GM12878 (cell line): ENCODE measurements around the gene AP1S1. TPM values are rescaled to one million over a fixed set of nuclear protein-coding genes. Genes with fewer than 3 reads are reported as not detected.
A peak's percentile ranks its signal among the peaks of the same experiment; 100 is the strongest.

Experiments
- ATAC-seq: fragments of 200-7000 bp; cut with Tn5 transposase; 3 replicates; pipeline ENCODE4 v1.9.1; 2020; ENCODE audit warnings: mild to moderate bottlenecking, moderate library complexity
- BruUV-seq: library from RNA; stranded (reverse); fragments of 400-500 nt; replicated peaks from 2 replicates; lab custom pipeline; 2021; lab: Mats Ljungman, UMichigan
- CTCF ChIA-PET: fragments of 300-600 bp; sonication (Branson Sonifier 250); formaldehyde crosslinking; extraction: SDS; loops from one replicate; lab custom pipeline; 2021; ENCODE audit warnings: inconsistent platforms; lab: Yijun Ruan, JAX
- POLR2A ChIA-PET: fragments of 350-600 bp; formaldehyde crosslinking; extraction: SDS; loops from one replicate; lab custom pipeline; 2021; ENCODE audit warnings: inconsistent platforms; lab: Charles Lee
- RAD21 ChIA-PET: fragments of 300-600 bp; sonication (Branson Sonifier 250); formaldehyde crosslinking; loops from one replicate; lab custom pipeline; 2023; ENCODE audit warnings: antibody characterized with exemption; ENCODE audit not compliant: unreplicated experiment; lab: Charles Lee
- SMC1A ChIA-PET: fragments of 300-600 bp; sonication (Branson Sonifier 250); formaldehyde crosslinking; loops from one replicate; lab custom pipeline; 2023; ENCODE audit not compliant: unreplicated experiment, uncharacterized antibody; lab: Charles Lee
- DNase-seq: peaks from one replicate; pipeline ENCODE4 v3.0.0-alpha.2; 2011; ENCODE audit warnings: low read depth, low spot score
- FAIRE-seq: peaks from 3 replicates; lab custom pipeline; 2011; peaks lifted over from hg19 to GRCh38; lab: Jason Lieb, UNC
- H2AFZ ChIP-seq: 2 replicates; pipeline ENCODE4 v1.6.0; 2011; ENCODE audit warnings: low read depth, low read length, control low read depth; ENCODE audit not compliant: control insufficient read depth
- H3K27ac ChIP-seq: 2 replicates; pipeline ENCODE4 v1.5.1; 2011; ENCODE audit warnings: control low read depth; ENCODE audit not compliant: control insufficient read depth, insufficient read depth
- H3K27me3 ChIP-seq, 2 experiments: replicated peaks in 1 of 2; 2 replicates each; pipeline versions ENCODE4 v1.6.0 to v1.6.1; 2011; ENCODE audit warnings: low read length in 1 of 2; ENCODE audit not compliant: control insufficient read depth in 2 of 2, insufficient read depth in 2 of 2
- H3K36me3 ChIP-seq, 2 experiments: 2 replicates each; pipeline ENCODE4 v1.5.1; 2011; ENCODE audit warnings: low read length in 1 of 2; ENCODE audit not compliant: control insufficient read depth in 2 of 2, insufficient read depth in 2 of 2
- H3K4me1 ChIP-seq: 2 replicates; pipeline ENCODE4 v1.6.1; 2011; ENCODE audit warnings: mild to moderate bottlenecking, low read length, moderate library complexity, mixed read lengths; ENCODE audit not compliant: control insufficient read depth, insufficient read depth
- H3K4me2 ChIP-seq: 2 replicates; pipeline ENCODE4 v1.6.0; 2011; ENCODE audit warnings: control low read depth; ENCODE audit not compliant: control insufficient read depth, insufficient read depth
- H3K4me3 ChIP-seq: fragments of 200-600 bp; sonication (generic); 2 replicates; pipeline ENCODE4 v1.5.1; 2016
- H3K79me2 ChIP-seq: 2 replicates; pipeline ENCODE4 v1.6.0; 2011; ENCODE audit warnings: low read length; ENCODE audit not compliant: control insufficient read depth, insufficient read depth
- H3K9ac ChIP-seq: 2 replicates; pipeline ENCODE4 v1.8.0; 2011; ENCODE audit warnings: low read length, control low read depth, mixed read lengths; ENCODE audit not compliant: control insufficient read depth, insufficient read depth
- H3K9me3 ChIP-seq: replicated peaks from 3 replicates; pipeline ENCODE4 v1.5.1; 2011; ENCODE audit warnings: mild to moderate bottlenecking, low read length; ENCODE audit not compliant: control insufficient read depth, insufficient read depth
- H4K20me1 ChIP-seq: 2 replicates; pipeline ENCODE4 v1.6.0; 2011; ENCODE audit not compliant: control insufficient read depth, insufficient read depth
- CHD4 ChIP-seq: fragments of 200-600 bp; sonication (generic); IDR thresholded peaks from 2 replicates; pipeline ENCODE4 v1.6.1; 2016; ENCODE audit warnings: mild to moderate bottlenecking
- MTA3 ChIP-seq: IDR thresholded peaks from 2 replicates; pipeline ENCODE4 v1.6.1; 2012; ENCODE audit warnings: low read length, inconsistent platforms, borderline replicate concordance
- NBN ChIP-seq: fragments of 450-650 bp; IDR thresholded peaks from 2 replicates; pipeline ENCODE4 v1.6.1; 2016
- SMAD1 ChIP-seq: fragments of 450-650 bp; IDR thresholded peaks from 2 replicates; pipeline ENCODE4 v1.6.1; 2018; ENCODE audit warnings: mild to moderate bottlenecking, low read depth; ENCODE audit not compliant: partially characterized antibody
- SPI1 ChIP-seq: IDR thresholded peaks from 2 replicates; pipeline ENCODE4 v1.6.1; 2011; ENCODE audit warnings: low read depth, mild to moderate bottlenecking, low read length, moderate library complexity, borderline replicate concordance; ENCODE audit not compliant: insufficient read depth
- WGBS: methylation state at CpG from one replicate; pipeline ENCODE4 v1.1.6; 2016; ENCODE audit warnings: low lambda C conversion rate; ENCODE audit not compliant: insufficient replicate concordance, insufficient coverage; ENCODE audit errors: missing lambda C conversion rate; 5-methylcytosine and 5-hydroxymethylcytosine counted together
- in situ Hi-C: fragments of 300-500 bp; cut with MboI; formaldehyde crosslinking; loops from 9 replicates; pipeline ENCODE4 v1.14.3; 2018; ENCODE audit warnings: mixed read lengths
- intact Hi-C: fragments of 100-400 bp; cut with micrococcal nuclease; formaldehyde crosslinking; loops from one replicate; pipeline ENCODE4 v1.14.2; 2022; ENCODE audit not compliant: unreplicated experiment
- polyA plus RNA-seq, 11 experiments: library from polyadenylated mRNA; depleted of rRNA in 4 of 11; unstranded in 6 of 11; stranded (reverse) in 5 of 11; fragments of >200 nt; fragmentation: Nextera tagmentation in 4 of 11; fragmentation: Illumina TruSeq in 1 of 11; extraction: Ambion mirVana in 4 of 11; extraction: Trizol in 1 of 11; gene quantifications; 1 replicate in 1 of 11; 2 replicates in 10 of 11; pipeline versions ENCODE4 v1.2.1 to v1.2.3, GENCODE V29; 2011 to 2016; ENCODE audit warnings: inconsistent platforms in 2 of 11, missing spikeins in 2 of 11, low read depth in 1 of 11
- total RNA-seq, 4 experiments: library from RNA; depleted of rRNA in 3 of 4; stranded (reverse); fragments of >200 nt in 3 of 4; fragmentation: Illumina TruSeq in 1 of 4; extraction: Trizol in 1 of 4; gene quantifications; 2 replicates each; pipeline versions ENCODE4 v1.2.1 to v1.2.3, GENCODE V29; 2013 to 2021
- TF ChIP-seq, protein P1 (sequence below): IDR thresholded peaks from 2 replicates; pipeline ENCODE4 v1.6.1; 2011; ENCODE audit warnings: borderline replicate concordance, low read depth, mild to moderate bottlenecking, moderate library complexity, low read length; ENCODE audit not compliant: insufficient read depth, poor library complexity, severe bottlenecking
- TF ChIP-seq, protein P2 (sequence below): IDR thresholded peaks from 2 replicates; pipeline ENCODE4 v1.6.1; 2012; ENCODE audit warnings: low read depth, low read length, improper control_type of control experiment

The AP1S1 gene
- total and polyA plus RNA-seq, 10 of the 15 experiments (the other 5 are each of a cell fraction or from before 2014, with no cell fraction given), result 2.5 to 121 (median 54.9) TPM

DNA sequence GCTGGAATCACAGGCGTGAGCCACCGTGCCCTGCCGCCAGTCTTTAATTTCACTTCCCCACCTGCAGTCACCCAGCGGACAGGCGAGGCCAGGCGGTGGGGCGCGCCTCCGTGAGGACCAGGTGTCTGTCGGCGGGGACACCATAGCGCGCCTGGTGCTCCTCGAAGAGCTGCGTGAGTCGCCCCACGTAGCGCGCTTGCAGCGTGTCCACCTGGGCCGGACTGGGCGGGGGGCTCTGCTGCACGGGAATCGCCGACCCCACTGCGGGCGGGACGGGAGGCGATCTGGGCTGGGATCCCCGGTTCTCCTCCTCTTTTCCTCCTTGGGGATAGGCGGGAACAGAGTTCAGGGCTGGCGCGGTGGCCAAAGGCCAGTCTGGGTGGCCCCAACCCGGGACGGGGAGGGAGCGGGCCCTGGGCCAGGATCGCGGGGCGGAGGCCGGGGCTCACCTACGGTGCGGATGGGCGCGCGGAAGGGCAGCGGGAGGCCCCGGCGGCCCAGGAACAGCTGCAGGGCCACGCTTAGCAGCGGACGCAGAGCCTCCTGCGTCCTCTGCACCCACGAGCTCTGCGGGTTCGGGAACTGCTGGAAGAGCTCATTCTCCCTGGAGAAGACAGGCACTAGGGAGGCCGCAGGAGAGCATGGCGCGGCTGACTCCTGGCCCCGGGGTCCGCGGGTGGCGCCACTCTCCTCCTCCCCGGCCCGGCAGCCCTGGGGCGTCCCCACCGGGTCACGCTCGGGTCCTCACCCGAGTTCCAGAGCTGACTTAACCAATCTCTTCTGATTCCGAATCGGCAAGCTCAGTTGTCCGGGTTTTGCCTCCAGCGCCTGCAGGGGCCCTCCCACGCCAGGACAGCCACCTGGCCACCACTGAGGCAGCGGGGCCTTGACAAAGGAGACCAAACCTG is 47.7 kb downstream of the AP1S1 start:
- no TSS peak for BruUV-seq
- ChIA-PET CTCF (interaction anchor here (4.1 kb wide), 1 partner anchor 10 kb away, joined by 18 read pairs; no protein-coding TSS in a partner anchor), RAD21 (interaction anchor here (1.9 kb wide), 1 partner anchor 81 kb away, joined by 5 read pairs; no protein-coding TSS in a partner anchor), POLR2A (no interaction called here), SMC1A (interaction anchor here (0.6 kb wide), 1 partner anchor 27 kb away, joined by 3 read pairs; no protein-coding TSS in a partner anchor)
- Histone ChIP-seq H3K9ac (no peak overlapping the region), H4K20me1 (no peaks in the 10 kb centered on the region), H3K27ac (no peak overlapping the region), H3K36me3 (no peaks in the 10 kb centered on the region), H3K4me2 (no peak overlapping the region), H2AFZ (no peak overlapping the region), H3K4me3 (no peak overlapping the region), H3K9me3 (no peaks in the 10 kb centered on the region), H3K27me3 (peaks cover 0 to 9% of the 10 kb centered on the region in 2 experiments; a peak in 2 of 4 replicates), H3K79me2 (no peaks in the 10 kb centered on the region), H3K4me1 (no peaks in the 10 kb centered on the region; the same call in 1 of the 2 replicates)
- DNase-seq (no peak), FAIRE-seq (no peak), ATAC-seq (peak; percentile 59; the same call in 2 of the 3 replicates)
- TF ChIP-seq MTA3, result no peak
- TF ChIP-seq NBN, result no peak
- TF ChIP-seq, protein P1, sequence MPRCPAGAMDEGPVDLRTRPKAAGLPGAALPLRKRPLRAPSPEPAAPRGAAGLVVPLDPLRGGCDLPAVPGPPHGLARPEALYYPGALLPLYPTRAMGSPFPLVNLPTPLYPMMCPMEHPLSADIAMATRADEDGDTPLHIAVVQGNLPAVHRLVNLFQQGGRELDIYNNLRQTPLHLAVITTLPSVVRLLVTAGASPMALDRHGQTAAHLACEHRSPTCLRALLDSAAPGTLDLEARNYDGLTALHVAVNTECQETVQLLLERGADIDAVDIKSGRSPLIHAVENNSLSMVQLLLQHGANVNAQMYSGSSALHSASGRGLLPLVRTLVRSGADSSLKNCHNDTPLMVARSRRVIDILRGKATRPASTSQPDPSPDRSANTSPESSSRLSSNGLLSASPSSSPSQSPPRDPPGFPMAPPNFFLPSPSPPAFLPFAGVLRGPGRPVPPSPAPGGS, result no peak
- TF ChIP-seq, protein P2, sequence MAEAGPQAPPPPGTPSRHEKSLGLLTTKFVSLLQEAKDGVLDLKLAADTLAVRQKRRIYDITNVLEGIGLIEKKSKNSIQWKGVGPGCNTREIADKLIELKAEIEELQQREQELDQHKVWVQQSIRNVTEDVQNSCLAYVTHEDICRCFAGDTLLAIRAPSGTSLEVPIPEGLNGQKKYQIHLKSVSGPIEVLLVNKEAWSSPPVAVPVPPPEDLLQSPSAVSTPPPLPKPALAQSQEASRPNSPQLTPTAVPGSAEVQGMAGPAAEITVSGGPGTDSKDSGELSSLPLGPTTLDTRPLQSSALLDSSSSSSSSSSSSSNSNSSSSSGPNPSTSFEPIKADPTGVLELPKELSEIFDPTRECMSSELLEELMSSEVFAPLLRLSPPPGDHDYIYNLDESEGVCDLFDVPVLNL, result no peak
- TF ChIP-seq SMAD1, result no peak
- no peak for TF ChIP-seq CHD4
- peak; percentile 23; the same call in 1 of the 2 replicates for TF ChIP-seq SPI1
- WGBS, result 36% methylated on average over 65 of the region's 75 CpGs
- in situ Hi-C loops (no loop called here), intact Hi-C loops (no loop called here)
